HG02588 (cell line): ENCODE results near the gene MYL4.
"Not testable (repeated sequence)": the region's sequence is repeated elsewhere in the genome, so short reads cannot be mapped to it uniquely, and the experiment has no call there.

ENCODE experiments used
- ATAC-seq: cut with Tn5 transposase; IDR thresholded peaks from one replicate; pipeline ENCODE4 v1.9.1; 2021; ENCODE audit warnings: mild to moderate bottlenecking, moderate library complexity; ENCODE audit not compliant: unreplicated experiment

MYL4 gene

DNA sequence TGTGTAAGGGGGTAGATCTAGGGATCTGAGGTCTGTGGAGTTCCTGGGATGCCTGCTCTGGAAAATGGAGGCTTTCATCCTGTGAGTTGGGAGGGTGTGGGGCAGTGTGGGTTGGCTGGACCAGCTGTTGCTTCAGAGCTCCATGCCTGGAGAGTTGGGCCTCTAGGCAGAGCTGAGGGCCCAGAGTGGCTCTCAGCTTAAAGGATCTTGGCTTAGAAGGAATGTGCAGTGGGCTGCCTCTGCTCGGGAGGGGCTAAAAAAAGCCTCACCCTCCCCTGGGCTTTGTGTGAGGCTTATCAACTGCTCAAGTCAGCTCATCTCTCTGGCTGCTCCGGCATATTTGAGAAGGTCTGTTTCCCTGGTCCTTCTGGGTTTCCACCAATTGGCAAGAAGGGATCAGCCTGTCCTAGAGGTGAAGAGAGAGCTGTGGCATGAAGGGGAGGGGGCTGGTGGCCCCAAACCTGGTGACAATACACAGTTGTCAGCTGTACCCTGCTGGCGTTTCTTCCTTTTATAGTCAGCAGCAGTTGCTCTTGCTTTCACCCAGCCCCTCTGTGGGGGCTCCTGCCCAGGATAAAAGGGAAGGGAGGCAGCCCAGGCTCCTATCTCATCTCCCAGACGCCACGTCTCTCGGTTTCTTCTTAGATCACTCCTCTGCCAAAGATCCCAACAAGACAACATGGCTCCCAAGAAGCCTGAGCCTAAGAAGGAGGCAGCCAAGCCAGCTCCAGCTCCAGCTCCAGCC is at the start of gene MYL4:
MYL4 (plus strand) TSS at position 605 of the 745 bp plus-strand sequence; CDS start at position 680, 75 bp downstream.
- no peak for ATAC-seq

DNA sequence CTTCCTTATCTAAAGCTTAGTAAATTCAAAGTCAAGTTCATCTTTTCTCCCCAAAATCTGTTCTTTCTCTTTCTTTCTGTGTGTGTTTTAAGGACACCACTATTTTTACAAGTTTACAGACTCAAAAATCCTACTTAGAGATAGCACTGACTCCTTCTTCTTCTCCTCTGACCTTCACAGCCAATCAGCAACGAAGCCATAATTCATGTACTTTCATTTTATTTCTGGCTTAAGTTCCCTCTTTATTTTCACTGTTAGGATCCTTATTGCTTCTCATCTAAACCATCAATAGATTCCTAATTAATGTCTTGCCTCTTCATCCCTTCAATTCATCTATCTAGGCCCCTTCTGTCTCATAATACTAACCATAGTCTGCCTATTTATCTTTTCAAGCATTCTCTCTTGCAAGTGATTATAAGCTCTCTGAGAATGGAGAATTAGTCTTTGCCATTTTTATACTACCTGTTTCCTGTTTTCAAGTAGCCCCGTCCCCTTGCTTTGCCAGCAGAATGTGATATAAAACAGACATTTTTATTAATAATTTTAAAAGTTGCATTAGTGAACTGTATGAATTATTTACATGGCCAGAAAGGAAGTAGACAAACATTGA is 47.0 kb upstream of the MYL4 start:
- no peak for ATAC-seq

DNA sequence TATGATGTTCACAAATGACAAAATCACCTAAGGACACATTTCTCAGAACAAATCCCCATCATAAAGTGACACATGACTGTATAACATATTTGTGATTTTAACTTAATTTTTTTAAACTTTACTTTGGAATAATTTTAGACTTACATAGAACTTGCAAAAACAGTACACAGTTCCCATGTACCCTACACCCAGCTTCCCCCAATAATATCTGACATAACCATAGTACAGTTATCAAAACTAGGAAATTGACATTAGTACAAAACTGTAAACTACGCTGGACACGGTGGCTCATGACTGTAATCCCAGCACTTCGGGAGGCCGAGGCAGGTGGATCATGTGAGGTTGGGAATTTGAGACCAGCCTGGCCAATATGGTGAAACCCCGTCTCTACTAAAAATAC is 44.9 kb upstream of the MYL4 start:
- no peak for ATAC-seq

DNA sequence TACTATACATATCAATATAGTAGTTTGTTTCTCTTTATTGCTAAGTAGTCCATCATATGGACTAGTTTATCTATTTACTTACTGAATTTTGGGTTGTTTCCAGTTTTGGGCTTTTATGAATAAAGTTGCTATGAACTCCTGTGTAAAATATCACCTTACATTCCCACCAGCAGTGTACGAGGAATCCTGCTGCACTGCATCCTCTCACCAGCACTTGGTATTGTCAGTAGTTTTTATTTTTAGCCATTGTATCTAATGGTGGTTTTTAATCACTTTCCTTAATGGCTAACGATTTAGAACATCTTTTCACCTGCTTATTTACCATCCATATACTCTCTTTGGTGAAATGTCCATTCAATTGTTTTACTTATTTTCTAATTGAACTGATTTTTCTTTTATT is 44.0 kb upstream of the MYL4 start:
- no peak for ATAC-seq

DNA sequence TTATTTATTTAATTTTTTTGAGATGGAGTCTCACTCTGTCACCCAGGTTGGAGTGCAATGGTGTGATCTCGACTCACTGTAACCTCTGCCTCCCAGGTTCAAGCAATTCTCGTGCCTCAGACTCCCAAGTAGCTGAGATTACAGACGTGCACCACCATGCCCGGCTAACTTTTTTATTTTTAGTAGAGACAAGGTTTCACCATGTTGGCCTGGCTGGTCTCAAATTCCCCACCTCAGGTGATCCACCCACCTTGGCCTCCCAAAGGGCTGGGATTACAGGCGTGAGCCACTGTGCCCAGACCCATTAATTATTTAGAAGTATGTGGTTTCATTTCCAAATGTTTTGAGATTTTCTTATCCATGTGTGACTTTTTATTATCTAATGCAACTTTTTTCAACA is 42.3 kb upstream of the MYL4 start:
- ATAC-seq, result not testable (repeated sequence)

GRCh38 chr17:47168896-47169295 is 40.3 kb upstream of the MYL4 start:
- ATAC-seq, result not testable (repeated sequence)

GRCh38 chr17:47170710-47171109 is 38.4 kb upstream of the MYL4 start:
- no peak for ATAC-seq

- ATAC-seq, result no peak
Measured at GRCh38 chr17:47172696-47173565, 36.2 kb upstream of the MYL4 start.

DNA sequence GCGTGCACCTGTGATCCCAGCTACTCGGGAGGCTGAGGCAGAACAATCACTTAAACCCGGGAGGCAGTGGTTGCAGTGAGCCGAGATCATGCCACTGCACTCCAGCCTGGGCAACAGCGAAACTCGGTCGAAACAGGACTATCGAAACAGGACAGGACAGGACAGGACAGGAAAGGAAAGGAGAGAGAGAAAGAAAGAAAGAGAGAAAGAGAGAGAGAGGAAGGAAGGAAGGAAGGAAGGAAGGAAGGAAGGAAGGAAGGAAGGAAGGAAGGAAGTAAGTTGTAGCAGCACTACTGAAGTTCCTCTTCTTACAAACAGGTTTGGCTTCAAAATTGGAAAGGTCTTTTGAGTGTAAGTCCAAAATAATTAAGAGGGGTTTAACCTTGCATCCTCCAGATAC is 34.3 kb upstream of the MYL4 start:
- not testable (repeated sequence) for ATAC-seq

- no peak for ATAC-seq
Measured at GRCh38 chr17:47176389-47176826, 32.7 kb upstream of the MYL4 start.

DNA sequence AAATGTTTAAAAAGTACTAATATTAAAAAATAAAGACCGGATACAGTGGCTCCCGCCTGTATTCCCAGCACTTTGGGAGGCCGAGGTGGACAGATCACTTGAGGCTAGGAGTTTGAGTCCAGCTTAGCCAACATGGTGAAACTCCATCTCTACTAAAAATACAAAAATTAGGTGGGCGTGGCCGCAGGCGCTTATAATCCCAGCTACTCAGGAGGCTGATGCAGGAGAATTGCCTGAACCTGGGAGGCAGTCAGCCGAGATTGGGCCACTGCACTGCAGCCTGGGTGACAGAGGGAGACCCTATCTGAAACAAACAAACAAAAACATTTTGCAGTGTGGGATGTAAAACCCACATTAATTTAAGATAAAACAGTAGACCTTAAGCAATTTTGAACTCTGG is 31.9 kb upstream of the MYL4 start:
- no peak for ATAC-seq

DNA sequence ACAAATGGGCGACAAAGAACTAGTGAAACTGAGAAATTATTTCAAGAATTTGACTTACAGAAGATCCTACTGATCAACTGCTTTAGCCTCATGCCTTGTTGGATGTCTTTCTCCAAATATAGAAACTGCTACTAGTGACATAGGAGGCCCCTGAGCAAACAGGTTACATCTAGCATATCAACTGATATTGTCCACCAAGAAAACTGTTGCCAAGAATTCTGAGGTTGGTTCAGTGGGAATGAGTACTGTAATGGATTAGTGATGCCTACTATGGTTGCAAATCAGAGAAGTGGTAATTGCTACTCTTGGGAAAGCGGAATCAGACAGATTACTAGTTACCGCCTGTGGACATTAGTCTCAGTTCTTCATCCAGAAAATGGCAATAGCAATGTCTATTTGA is 30.0 kb upstream of the MYL4 start:
- ATAC-seq, result no peak

- ATAC-seq, result no peak
Measured at GRCh38 chr17:47180337-47180736, 28.8 kb upstream of the MYL4 start.

DNA sequence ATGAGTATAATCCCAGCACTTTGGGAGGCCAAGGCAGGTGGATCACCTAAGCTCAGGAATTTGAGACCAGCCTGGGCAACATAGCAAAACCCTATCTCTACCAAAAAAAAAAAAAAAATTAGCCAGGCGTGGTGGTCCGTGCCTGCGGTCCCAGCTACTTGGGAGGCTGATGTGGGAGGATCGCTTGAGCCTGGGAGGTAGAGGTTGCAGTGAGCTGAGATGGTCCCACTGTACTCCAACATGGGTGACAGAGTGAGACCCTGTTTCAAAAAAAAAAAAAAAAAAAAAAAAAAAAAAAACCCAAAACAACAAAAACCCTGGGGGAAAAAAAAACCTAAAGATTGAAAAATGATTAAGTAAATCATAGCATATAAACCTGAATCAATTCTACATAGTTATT is 28.2 kb upstream of the MYL4 start:
- ATAC-seq, result not testable (repeated sequence)

DNA sequence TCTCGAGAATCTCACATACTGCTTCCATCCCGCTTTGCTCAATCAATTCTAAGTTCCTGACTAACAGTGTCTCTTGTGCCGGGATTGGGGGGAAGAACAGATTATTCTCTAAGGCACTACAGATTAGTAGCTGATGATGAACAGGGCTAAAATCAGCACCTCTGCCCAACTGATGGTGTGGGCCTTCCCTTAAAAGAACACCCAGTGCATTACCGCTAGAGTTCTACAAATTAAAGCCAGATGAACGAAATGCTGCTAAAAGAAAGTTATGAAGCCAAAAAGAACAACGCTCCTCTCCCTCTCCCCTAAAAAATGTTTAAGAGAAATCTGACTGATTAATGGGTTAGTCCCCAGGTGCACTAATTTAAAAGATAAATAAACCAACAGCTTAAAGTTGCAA is 24.5 kb upstream of the MYL4 start:
- no peak for ATAC-seq

DNA sequence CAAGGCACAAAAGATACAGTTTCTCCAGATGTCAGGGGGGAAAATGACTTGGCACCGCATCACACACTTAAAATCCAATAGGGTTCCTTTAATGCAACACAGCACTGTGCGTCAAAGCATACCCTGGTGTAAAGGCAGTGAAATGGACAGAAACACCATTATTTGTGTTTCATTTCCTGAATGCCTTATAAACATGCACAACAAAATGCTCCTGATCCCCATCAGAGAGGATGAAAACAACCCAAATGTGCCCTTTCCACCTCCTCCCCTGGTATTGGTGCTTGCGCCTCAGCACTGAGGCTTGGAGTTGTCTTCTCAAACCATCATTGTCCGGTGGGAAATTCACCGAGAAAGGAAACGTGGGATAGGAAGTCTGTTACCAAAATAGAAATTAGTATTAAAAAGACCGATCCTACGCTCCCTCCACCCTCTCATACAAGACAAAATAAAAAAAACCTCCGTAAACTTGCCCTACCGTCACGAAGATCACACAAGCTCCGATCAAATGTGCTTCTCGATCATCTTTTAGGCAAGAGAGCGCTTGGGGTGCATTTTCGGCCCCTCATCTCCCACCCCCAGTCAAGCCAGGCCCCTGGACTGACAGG is 20.8 kb upstream of the MYL4 start:
- no peak for ATAC-seq

DNA sequence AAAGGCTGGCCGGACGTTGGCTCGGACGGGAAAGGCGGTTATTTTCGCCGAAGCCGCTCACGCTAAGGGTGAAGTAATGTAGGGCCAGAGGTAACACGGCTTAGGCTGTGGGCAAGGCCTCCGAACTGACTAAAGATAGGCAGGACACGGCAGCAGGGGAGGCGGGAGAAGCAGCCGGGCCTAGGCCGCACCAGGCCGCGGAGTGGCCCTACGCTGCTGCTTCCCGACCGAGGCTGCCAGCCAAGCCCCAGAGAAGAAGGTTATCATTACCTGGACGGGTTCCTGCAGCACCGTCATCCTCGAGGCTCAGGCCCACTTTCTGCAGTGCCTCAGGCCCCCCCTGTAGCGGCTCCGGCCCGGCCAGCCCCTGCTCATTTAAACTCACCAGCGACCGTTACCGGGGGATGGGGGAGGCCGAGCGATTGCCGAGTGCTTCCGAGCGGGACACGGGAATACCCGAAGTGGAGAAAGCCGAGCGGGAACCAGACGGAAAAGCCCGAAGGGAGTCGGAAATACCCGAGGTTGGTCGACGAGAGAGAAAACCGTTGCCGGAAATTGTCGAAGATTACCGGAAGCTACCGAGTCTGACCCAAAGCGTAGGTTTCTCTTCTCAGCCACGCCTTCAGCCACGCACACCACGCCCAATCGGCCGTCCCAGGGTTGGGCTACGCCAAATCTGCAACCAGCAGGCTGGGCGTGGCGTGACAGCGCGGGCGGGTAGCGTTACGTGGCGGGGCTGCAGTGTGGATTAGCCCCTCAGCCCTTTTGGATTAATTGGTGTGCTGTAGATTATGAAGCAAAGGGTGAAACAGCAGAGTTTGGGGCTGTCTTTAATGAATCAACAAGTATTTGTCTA is 20.0 kb upstream of the MYL4 start, which contains the start of gene CDC27:
CDC27 (minus strand) TSS at position 420 of the 856 bp plus-strand sequence; CDS start at position 297, 123 bp downstream.
- peak; percentile 90 for ATAC-seq

- ATAC-seq, result no peak
Measured at GRCh38 chr17:47189732-47190237, 19.4 kb upstream of the MYL4 start.

DNA sequence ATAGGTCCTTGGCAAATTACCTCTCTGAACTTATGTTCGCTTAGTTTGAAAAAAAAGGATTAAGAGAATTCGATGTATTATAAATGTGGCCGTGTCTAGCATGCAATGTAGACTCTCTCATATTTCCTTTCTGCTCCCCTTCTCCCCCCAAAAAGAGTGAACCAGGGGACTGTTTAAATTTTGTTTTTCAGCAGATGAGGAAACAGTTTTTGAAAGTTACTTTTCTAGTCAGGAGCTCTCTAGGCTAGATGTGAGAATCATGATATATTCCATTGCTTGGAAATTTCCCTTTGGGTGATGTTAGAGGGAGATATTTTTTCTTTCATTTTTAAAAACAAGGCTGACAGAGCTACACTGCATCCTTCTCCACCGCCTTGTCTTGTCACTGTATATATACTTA is 18.9 kb upstream of the MYL4 start:
- ATAC-seq, result no peak

- ATAC-seq, result no peak
Measured at GRCh38 chr17:47190770-47191169, 18.4 kb upstream of the MYL4 start.
